CD4-positive, alpha-beta T cell treated with Interleukin-15 for 1 hour (primary cell): ENCODE data around the gene GJA1.
"Not testable (repeated sequence)": the region's sequence is repeated elsewhere in the genome, so short reads cannot be mapped to it uniquely, and the experiment has no call there.

Experiments
- DNase-seq: peaks from one replicate; pipeline ENCODE4 v3.0.0-alpha.2; 2020

Gene GJA1

DNA sequence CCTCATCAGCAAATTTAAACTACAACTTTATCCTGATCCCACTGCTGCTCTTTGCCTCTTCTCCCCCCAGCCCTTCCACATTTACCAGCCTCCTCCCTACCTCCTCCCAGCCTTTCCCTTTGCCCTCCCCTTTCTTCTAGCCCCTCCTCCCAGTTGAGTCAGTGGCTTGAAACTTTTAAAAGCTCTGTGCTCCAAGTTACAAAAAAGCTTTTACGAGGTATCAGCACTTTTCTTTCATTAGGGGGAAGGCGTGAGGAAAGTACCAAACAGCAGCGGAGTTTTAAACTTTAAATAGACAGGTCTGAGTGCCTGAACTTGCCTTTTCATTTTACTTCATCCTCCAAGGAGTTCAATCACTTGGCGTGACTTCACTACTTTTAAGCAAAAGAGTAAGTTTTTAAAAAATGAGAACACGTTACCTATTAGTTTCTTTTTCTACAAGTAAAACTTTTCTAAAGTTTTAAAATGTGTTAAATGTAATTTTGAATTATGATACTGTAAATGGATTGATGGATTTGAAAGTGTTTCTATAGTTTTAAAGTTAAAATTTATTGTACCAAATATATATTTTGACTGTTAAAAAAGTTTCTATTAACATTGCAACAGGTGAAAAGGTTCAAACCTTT is at the start of gene GJA1:
Gene GJA1, plus strand, starts transcription at position 203 of the 626 bp plus-strand sequence. CDS start 11,202 bp downstream, outside the sequence.
- no peak for DNase-seq

DNA sequence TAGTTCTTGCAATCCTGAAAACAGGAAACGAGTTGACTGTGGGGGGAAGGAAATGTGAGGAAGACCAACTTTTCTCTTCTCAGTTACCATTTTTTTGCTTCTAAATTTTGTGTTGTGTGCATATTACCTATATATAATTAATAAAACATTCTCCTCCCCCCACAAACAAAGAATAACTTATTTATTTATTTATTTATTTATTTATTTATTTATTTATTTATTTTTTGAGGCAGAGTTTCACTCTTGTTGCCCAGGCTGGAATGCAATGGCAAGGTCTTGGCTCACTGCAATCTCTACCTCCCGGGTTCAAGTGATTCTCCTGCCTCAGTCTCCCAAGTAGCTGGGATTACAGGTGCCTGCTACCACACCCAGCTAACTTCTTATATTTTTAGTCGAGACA is 48.9 kb upstream of the GJA1 start:
- DNase-seq, result not testable (repeated sequence)

DNA sequence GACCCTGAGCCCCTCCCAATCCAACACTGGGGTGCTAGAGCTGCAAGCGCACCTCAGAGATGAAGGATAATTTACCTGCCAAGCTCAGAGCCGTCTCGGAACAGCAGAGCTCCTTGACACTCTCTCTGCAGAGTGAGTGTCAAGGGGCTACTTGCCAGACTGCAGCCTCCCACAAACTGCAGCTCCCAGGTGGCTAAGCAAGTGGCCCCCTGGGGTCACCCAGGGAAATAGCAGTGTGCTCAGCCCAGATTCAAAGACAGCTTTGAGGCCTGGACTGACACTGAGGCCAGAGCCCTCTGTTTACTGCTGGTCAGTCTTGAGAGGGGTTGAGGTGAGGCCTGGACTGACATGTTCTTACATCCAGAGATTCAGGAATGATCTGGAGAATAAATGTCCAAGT is 46.0 kb upstream of the GJA1 start:
- DNase-seq, result no peak

DNA sequence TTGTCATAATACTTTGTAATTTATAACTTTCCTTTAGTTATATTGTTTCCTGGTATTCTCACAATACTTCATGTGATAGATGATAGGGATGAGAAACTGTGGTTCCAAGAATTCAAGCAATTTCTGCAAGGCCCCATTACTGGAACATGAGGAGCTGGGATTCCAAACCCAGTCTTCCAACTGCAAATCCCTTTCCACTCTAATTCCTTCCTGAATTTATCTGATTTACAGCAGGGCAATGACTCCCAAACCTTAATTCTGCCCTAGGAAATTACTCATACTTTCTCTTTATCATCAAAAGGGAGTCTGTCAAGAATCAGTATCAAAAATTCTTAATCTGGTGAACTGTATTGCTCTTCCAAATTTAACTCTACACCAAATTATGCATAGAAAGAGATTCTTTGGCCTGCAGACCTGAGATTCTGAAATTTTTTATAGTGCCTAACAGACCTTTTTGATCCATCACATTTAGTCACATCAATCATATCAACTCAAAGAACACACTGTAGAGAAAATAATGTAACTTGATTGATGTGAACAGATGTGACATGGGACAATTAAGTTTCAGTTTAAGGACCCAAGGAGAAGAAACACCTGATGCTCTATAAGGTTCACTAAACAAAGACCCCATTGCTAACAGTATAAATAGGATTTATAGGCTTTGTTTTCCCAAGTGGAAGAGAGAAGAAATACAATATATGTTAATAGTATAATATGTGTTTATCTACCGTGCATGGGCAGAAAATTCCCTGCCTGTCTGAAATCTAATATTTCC is 41.5 kb upstream of the GJA1 start:
- no peak for DNase-seq

DNA sequence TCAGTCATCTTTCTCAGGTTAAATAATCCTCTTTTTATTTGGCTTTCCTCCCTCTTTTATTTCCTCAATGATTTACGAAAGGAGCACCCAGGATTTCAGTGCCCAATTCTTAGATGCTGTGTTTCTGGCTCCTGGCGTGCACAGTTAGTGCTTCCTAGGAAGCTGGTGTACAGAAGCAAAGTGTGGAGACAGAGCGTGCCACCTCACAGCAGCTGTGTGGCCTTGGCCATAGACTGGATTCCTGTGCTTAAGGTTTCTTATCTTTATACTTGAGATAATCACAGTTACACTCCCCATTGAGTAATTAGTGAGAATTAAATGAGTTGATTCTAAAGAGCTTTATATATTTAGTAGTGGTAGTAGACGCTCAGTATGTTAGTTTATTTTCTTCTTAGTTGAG is 39.7 kb upstream of the GJA1 start:
- DNase-seq, result no peak

DNA sequence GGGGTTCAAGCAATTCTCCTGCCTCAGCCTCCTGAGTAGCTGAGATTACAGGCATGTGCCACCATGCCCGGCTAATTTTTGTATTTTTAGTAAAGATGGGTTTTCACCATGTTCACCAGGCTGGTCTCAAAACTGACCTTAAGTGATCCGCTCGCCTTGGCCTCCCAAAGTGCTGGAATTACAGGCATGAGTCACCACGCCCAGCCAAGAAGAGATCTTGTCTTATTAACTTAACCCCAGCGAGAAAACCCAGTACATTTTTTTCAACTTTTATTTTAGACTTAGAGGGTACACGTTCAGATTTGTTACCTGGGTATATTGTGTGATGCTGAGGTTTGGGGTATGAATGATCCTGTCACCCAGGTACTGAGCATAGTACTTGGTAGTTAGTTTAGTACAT is 38.3 kb upstream of the GJA1 start:
- DNase-seq, result not testable (repeated sequence)

DNA sequence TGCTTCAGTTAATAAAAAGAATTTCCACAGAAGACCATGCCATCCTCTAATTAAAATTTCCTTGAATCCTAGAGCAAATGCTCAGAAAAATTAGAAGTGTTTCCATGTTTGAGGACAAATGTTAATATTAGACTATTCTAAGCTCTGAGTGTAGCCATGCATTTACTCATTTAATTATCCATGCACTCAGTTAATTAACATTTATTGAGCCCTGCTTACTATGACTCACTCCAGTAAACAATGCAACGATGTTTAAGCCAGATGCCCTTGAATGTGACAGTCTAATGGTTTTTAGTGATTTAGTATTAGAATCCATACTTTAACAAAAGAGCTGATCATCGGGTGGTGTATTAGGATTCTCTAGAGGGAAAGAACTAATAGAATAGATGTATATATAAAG is 37.3 kb upstream of the GJA1 start:
- DNase-seq, result no peak

DNA sequence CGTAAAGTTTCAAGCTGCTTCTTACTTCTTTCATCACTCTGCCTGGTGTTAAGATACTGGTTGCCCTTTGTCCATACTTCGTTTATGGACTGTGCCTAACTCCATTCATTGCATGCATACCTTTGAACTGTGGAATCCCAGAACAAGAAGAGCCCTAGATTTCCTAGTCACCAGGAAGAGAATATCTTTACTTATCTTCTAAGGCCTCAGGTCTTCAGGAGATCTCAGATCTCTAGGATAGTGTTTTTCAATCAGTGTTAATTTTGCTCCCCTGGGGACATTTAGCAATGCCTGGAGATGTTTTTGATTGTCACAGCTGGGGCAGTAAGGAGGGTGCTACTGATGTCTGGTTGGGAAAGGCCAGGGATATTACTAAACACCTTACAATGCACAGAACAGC is 35.5 kb upstream of the GJA1 start:
- no peak for DNase-seq

DNA sequence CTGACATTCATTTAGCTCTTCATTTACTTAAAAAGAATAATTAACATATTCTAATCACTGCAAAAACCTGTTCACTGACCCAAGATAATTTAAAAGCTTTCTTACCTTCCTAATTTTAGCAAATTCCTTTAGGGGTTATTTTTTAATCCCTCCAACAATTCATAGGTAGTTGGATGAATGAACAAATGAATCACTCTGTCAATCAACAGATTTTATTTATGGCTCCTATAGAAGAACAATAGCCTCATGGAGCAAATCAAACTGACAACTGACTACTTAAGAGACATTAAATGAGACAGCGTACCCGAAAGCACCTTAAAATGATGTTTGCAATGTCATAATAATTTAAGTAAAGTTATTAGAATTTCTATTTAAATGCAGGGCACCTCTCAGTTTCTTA is 31.5 kb upstream of the GJA1 start:
- DNase-seq, result no peak

DNA sequence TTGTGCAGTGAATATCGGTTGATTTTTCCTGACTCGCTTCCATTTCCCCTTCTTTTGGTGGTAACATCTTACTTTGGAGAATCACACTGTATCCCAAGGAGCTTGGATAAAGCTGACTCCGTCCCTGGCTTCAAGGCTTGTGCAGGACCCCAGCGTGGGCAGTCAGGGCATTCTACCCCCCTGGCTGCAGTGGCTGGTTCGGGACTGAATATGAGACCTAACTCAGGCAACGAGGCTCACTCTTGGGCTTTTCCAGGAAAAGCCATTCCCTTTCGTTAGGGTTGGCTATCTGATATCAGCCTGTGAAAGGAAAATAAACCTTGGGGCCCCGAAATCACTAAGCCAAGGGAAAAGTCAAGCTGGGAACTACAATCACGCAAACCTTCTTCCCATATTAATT is 30.1 kb upstream of the GJA1 start:
- DNase-seq, result no peak

DNA sequence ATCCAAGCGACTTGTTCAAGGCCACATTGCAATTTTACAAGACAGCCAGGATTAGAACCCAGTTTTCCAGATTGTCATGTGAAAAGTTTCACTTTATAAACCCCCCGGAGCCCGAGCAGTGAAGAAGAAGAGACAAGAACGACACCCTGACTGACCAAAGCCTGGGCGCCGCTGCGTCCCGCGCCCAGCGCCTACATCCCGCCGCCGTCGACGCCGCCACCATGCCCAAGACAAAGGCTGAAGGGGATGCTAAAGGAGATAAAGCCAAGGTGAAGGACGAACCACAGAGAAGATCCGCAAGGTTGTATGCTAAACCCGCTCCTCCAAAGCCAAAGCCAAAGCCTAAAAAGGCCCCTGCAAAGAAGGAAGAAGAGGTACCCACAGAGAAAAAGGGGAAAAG is 27.1 kb upstream of the GJA1 start:
- DNase-seq, result no peak

DNA sequence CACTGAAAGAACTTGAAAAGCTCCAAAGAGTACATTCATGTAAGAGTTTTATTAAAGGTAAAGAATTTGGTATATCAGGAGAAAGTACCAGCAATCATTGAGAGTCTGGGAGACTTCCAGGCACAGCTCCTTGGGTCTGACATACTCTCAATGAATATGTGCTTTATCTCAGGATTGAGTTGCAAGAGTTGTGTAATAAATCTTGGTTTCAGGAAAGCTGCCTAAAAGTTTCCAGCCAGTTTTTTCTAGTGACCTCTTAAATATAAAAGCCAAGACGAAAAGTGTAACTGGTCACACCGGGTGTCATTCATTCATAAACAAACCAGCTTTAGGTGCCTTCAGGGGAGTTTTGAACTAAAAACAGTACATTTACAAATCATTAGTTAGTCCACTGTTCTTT is 21.6 kb upstream of the GJA1 start:
- DNase-seq, result no peak

DNA sequence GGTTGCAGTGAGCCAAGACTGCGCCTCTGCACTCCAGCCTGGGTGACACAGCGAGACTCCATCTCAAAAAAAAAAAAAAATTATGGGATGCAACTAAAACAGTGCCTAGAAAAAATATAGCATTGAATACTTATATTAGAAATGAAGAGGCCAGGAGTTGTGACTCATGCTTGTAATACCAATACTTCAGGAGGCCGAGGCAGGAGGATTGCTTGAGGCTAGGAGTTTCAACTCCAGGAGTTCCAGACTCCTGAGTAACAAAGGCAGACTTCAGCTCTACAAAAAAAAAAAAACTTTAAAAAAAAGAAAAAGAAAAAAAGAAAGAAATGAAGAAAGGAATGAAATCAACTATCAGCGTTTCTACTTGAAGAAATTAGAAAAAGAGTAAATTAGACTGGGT is 17.1 kb upstream of the GJA1 start:
- DNase-seq, result no peak

DNA sequence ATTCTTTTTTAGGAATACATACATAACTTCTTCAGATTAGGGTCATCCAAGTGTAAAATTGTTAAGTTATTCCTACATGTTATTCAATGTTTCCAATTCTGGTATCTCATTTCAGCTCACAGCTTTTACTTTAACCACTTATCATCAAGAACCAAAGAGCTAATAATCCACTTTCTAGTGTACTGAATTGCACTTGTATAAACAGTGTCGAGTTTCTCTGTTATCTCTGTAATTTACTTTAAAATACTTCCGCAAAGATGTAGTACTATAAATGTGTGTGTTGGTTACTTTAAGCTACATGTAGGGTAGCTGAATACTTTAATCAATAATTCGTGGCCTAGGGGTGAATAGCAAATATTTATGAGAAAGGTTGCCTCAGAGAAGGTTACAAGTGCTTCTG is 8.8 kb upstream of the GJA1 start:
- no peak for DNase-seq

DNA sequence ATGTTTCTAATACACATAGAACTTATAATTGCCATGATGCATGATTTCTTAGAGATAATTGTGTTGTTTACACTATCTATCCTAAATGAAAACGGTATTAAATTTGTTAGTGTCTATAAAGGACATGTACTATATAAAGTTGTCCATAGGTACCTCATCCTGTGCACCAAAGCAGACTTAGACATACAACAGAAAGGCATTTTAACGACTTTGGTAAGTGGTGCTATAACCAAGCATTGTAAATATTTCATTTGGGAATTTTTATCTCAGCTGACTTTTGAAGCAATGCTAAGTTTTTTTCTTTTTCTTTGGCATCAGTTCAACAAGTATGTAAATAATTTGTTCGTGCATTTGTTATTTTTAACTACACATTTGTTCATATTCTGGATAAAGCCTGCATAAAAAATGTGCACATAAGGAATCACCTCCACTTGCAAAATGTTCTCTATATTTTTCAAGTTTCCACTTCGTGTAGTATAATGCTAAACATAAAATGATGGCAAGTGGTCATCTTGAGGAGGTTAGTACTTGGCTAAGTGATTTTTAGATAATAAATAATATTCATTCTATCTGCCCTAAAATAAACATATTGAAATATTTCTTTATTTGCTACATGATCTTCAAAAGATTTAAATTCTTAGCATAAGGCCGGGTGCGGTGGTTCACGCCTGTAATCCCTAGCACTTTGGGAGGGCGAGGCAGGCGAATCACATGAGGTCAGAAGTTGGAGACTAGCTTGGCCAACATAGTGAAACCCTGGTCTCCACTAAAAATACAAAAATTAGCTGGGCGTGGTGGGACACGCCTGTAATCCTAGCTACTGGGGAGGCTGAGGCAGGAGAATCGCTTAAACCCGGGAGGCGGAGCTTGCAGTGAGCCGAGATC is 6.3 kb upstream of the GJA1 start:
- DNase-seq, result no peak

DNA sequence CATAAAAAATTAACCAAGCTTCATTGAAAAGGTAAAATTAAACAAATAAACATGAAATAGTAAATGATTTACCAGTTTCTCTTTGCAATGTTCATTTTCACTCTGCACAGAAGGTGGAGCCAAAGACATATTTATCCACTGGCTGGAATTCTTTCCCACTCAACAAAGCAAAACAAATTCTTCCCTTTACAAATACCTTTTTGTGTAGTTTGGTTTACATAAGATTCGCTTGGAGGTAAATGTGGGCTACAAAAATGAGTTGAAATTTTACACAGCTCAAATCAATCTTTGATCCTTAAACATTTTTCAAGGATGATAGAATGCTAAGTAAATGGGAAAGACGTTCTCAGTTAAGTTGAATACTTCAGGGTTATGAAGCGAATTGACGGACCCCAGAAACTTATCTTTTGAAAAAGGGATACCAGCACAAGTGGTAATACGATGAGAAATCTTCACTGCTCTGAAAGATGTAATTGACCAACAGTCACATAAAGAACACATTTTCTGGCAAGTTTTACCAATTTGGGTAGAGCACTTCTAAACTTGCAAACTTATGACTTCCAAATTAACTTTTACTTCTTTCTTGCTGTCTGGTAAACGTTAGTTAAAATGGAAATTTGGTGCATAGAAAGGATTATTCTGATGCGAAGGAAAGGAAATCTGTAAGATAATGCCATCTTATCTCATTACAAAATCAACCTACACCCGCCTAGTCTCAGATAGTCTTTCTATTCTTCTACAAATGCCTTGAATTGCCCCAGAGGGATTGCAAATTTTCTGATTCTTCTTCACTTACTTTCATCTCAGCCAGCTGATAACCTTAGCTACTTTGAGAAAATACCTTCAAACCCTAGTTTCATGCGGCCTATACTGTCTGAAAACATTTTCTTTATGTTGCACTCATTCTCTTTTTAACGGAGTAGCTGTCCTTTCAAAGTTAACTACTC is 4.7 kb upstream of the GJA1 start:
- DNase-seq, result no peak

DNA sequence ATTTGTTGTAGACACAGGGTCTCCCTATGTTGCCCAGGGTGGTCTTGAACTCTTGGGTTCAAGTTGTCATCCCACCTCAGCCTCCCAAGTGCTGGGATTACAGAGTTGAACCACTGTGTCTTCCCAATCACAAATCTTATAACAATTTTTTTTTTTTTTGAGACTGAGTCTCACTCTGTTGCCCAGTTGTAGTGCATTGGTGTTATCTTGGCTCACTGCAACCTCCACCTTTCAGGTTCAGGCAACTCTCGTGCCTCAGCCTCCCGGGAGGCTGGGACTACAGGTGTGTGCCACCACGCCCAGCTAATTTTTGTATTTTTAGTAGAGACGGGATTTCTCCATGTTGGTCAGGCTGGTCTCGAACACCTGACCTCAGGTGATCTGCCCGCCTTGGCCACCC is 3.7 kb upstream of the GJA1 start:
- not testable (repeated sequence) for DNase-seq

DNA sequence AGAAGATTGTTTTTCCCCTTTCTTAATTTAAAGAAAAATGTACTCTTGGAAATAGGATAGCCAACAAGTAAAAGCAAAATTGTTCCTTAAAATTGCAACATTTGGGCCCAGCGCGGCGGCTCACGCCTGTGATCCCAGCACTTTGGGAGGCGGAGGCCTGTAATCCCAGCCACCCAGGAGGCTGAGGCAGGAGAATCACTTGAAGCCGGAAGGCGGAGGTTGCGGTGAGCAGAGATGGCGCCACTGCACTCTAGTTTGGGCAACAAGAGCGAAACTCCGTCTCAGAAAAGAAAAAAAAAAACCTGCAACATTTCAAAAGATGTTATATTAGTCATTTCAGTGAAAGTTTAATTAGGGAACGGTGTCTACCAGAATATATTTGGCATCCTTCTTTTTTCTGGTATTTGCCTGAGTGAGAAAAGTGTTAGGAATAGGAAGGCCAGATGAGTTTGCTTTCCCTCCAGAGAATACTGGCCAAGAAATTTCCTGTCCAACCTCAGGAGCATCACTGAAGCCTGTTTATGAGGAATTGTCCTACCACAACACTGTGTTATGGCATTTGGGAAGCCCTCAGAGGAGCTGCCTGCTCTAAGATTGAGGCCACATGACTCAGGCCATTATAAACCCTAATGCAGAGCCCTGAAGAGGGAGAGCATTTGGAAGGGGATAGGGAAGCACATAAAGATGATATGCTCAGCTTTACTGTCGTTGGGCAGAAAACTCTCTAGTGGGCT is 1.2 kb upstream of the GJA1 start:
- no peak for DNase-seq

DNA sequence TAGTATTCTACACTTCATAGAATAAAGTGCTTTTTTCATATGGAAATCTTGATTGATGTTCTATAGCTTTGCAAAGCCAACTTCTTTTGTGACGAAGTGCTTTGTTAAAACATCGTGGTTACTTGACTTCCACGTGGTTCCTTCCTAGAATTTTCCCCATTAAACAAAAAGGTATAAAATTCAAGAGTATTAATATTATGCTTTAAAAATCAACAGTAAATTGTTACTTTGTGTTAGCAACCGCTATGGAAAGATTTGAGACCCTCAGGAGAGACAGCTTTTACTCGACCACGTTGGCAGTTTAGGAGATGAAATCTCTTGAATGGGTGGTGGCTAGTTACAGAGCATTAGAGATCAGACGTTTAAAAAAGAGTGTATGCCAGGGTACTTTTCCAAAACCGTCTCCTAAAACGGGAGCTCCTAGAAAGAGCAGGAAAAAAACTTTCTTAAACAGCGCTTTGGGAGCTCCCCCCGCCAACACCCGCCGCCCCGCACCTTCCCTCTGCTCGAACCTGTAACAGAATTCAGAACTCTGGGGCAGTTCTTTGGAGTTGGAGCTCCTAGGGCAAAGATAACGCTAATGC is 920 bp downstream of the GJA1 start:
- DNase-seq, result no peak

DNA sequence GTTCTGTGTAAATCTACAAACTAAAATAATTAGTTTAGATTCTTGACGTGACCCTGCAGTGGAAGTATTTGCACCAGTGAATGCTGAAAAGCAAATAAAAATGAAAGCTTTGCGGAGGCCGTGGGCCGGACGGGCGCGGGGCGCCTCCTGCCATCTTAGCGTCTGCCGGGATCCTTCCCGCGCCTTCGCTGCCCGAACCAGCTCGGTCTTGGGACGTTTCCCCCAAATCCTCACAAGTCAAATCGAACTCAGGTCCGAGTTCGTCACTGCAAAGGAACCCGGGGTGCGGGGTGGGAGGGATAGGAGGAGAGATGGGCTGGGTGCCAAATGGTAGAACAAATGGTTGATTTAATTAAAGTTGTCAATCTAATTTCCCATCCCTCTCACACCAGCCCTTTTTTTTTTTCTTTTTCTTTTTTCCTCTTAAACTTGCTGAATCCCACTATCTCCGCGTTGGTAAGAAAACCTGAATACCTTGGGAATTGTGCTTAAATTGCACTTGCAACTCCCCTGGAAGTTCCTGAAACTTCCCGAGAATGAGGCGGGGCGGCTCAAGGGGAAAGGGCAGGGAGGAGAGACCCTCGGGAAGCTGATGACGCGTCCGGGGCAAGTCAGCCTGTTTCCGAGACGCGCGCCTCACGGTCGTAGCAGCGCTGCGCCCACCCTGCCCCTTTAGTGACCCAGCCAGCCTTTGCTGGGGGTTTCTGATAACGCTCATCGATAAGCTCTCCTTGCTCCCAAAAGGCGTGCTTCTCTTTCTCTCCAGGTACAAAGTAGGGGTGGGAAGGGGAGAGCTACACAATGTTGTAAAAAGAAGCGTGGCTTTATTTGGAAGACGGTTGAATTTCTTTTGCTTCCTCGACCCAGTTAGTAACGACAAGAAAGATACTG is 1.8 kb downstream of the GJA1 start:
- no peak for DNase-seq
